ENCODE measurements around the gene PPP1R36. TPM values are rescaled to one million over a fixed set of nuclear protein-coding genes. Genes with fewer than 3 reads are reported as not detected.
"Not testable (repeated sequence)": the region's sequence is repeated elsewhere in the genome, so short reads cannot be mapped to it uniquely, and the experiment has no call there.

PPP1R36 gene
- total and polyA plus RNA-seq, 2 of the 4 experiments (the other 2 are of a cell fraction) = 0.15 to 0.54 TPM

- no peak for TF ChIP-seq RAD21 (IDR thresholded peaks at IDR 0.05; ENCODE audit: low read length)
Observed at GRCh38 chr14:64614805-64615391, 65.1 kb downstream of the PPP1R36 start (continued).

- H3K9me1 ChIP-seq (ENCODE audit: insufficient read depth, low read length); H3K9ac ChIP-seq (ENCODE audit: low read depth, low read length); H3K14ac ChIP-seq (replicated peaks; ENCODE audit: low read depth, low read length); intact Hi-C loops (cut with micrococcal nuclease); H4K20me1 ChIP-seq (ENCODE audit: insufficient read depth, low read length); H2AK9ac ChIP-seq (replicated peaks; ENCODE audit: low read depth, low read length, poor library complexity); H3K79me1 ChIP-seq (ENCODE audit: low read depth in 1 of 2, low read length in 2 of 2); H3K4me3 ChIP-seq (ENCODE audit: insufficient read depth, low read depth, low read length); H2BK5ac ChIP-seq (ENCODE audit: low read depth, low read length, poor library complexity, severe bottlenecking); H3K4me2 ChIP-seq (ENCODE audit: low read depth, low read length); H3K36me3 ChIP-seq (ENCODE audit: control insufficient read depth, insufficient read depth, low read length); CTCF ChIA-PET; POLR2A ChIA-PET (ENCODE audit: unreplicated experiment); dilution Hi-C loops (cut with HindIII; ENCODE audit: low sequenced_read_pairs, unreplicated experiment); H2AK5ac ChIP-seq (ENCODE audit: low read depth, low read length); in situ Hi-C loops (cut with MboI; ENCODE audit: low sequenced_read_pairs); H3K56ac ChIP-seq (ENCODE audit: extremely low read depth, insufficient read depth, low read length); BruUV-seq (replicated peaks); H3K27ac ChIP-seq (ENCODE audit: insufficient read depth, low read length); H4K8ac ChIP-seq (ENCODE audit: low read depth in 2 of 2, low read length in 2 of 2); H2AFZ ChIP-seq (replicated peaks; ENCODE audit: low read length, poor library complexity); H3K18ac ChIP-seq (ENCODE audit: low read depth, low read length); H3K9me3 ChIP-seq (ENCODE audit: control insufficient read depth, insufficient read depth, low read length); H3K27me3 ChIP-seq (ENCODE audit: control insufficient read depth, insufficient read depth, low read length): not testable (repeated sequence)
- Histone ChIP-seq H2BK15ac (ENCODE audit: low read depth, low read length) (peak overlapping the region; percentile 6; the same call in 1 of the 3 replicates), H2BK120ac (ENCODE audit: low read depth, low read length) (0 out of 2 replicates have a peak overlapping the region, but pooled peaks have one; percentile 9), H4K5ac (ENCODE audit: low read depth, low read length) (peak overlapping the region; percentile 50; the same call in 1 of the 2 replicates), H3K4ac (ENCODE audit: low read depth, low read length) (peak overlapping the region; percentile 0; the same call in 1 of the 2 replicates), H3K23ac (ENCODE audit: low read depth, low read length) (peak overlapping the region; percentile 8; the same call in 1 of the 2 replicates), H2BK20ac (ENCODE audit: low read depth, low read length) (peak overlapping the region; percentile 69; the same call in 1 of the 2 replicates), H3K4me1 (ENCODE audit: control insufficient read depth, insufficient read depth, low read length) (peaks cover 16% of the 10 kb centered on the region), H4K91ac (ENCODE audit: insufficient read depth, low read depth, low read length) (0 out of 2 replicates have a peak overlapping the region, but pooled peaks have one; percentile 3)
- DNase-seq (peak; percentile 58), ATAC-seq (ENCODE audit: low read depth) (peak; percentile 55)
- WGBS, 2 experiments (ENCODE audit: extremely low coverage in 2 of 2, insufficient read length in 1 of 2) = no CpG with 5 or more reads among the region's 8 CpGs
Observed at GRCh38 chr14:64617872-64618408, 68.2 kb downstream of the PPP1R36 start.
